ENCODE measurements around the gene TPH1. TPM values are rescaled to one million over a fixed set of nuclear protein-coding genes. Genes with fewer than 3 reads are reported as not detected.

Gene TPH1
- not detected in 2 replicates for total RNA-seq

GRCh38 chr11:18046116-18046777 lies at the start of gene TPH1:
Gene TPH1 (minus strand): TSS chr11:18046269. CDS start chr11:18040762, 5,507 bp downstream.

GRCh38 chr11:18012906-18013781 lies 32.9 kb downstream of the TPH1 start, which contains the start of gene SERGEF:
Gene SERGEF (minus strand): TSS chr11:18013047. CDS start chr11:18013010, 37 bp downstream.

Other genes starting within 250 kb of the TPH1 start
- 23.4 TPM in 2 replicates for gene SERGEF, start 33.2 kb downstream of the TPH1 start, total RNA-seq
- gene SAAL1, start 59.8 kb upstream of the TPH1 start, total RNA-seq: 26.3 and 34.0 TPM in 2 replicates
- not detected in 2 replicates for gene MRGPRX3, start 86.3 kb upstream of the TPH1 start, total RNA-seq
- gene MRGPRX4, start 126.6 kb upstream of the TPH1 start, total RNA-seq: not detected in 2 replicates
- not detected in 2 replicates for gene SAA4, start 190.5 kb upstream of the TPH1 start, total RNA-seq
- not detected in 2 replicates for gene SAA2, start 202.4 kb upstream of the TPH1 start, total RNA-seq
- not detected in 2 replicates for gene SAA1, start 220.0 kb upstream of the TPH1 start, total RNA-seq